Measurements from ENCODE around the gene CAMTA1. TPM values are rescaled to one million over a fixed set of nuclear protein-coding genes. Genes with fewer than 3 reads are reported as not detected.

Gene CAMTA1
- total RNA-seq, 1 donor from 2014 or later = 109 TPM

GRCh38 chr1:6898974-6899539 lies 113.8 kb downstream of the CAMTA1 start:
- peaks cover 5% of the 10 kb centered on the region for H3K4me1 Mint-ChIP-seq
- H3K27ac Mint-ChIP-seq (ENCODE audit: unreplicated experiment) = no peak overlapping the region
- H3K9me3 Mint-ChIP-seq = no peaks in the 10 kb centered on the region
- no peak overlapping the region for H3K4me3 Mint-ChIP-seq
- DNase-seq (ENCODE audit: low read depth, low spot score) = no peak
- peaks cover 2% of the 10 kb centered on the region for H3K36me3 Mint-ChIP-seq (ENCODE audit: low read depth)
- no peaks in the 10 kb centered on the region for H3K27me3 Mint-ChIP-seq (ENCODE audit: low read depth)
- no peak for TF ChIP-seq CTCF (conservative IDR thresholded peaks at IDR 0.05)

- no peak for DNase-seq (ENCODE audit: low read depth, low spot score)
- TF ChIP-seq CTCF (conservative IDR thresholded peaks at IDR 0.05) = no peak
- H3K4me3 Mint-ChIP-seq = no peak overlapping the region
- no peaks in the 10 kb centered on the region for H3K27me3 Mint-ChIP-seq (ENCODE audit: low read depth)
- H3K4me1 Mint-ChIP-seq = peaks cover 5% of the 10 kb centered on the region
- H3K36me3 Mint-ChIP-seq (ENCODE audit: low read depth) = peaks cover 2% of the 10 kb centered on the region
- H3K27ac Mint-ChIP-seq (ENCODE audit: unreplicated experiment) = no peak overlapping the region
- H3K9me3 Mint-ChIP-seq = no peaks in the 10 kb centered on the region
Measured at GRCh38 chr1:6899621-6900020, 114.4 kb downstream of the CAMTA1 start.

DNA sequence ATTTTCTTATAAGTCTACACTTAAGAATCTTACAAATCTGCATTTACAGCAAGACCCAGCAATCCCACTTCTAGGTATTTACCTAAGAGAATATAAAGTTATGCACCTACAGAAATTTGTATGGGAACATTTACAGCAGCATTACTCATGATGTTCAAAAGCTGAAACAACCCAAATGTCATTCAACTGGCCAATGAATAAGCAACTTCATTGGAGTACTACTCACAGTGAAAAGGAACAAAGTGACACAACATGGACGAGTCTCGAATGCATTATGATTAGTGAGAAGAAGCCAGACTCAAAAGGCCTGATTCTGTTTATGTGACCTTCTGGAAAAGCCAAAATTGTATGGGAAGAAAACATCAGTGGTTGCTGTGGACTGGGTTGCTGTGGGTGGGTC lies 116.9 kb downstream of the CAMTA1 start:
- Mint-ChIP-seq H3K27me3 (ENCODE audit: low read depth) (no peaks in the 10 kb centered on the region), H3K4me1 (peaks cover 16% of the 10 kb centered on the region), H3K27ac (ENCODE audit: unreplicated experiment) (no peak overlapping the region), H3K36me3 (ENCODE audit: low read depth) (peaks cover 6% of the 10 kb centered on the region), H3K9me3 (no peaks in the 10 kb centered on the region), H3K4me3 (no peak overlapping the region)
- TF ChIP-seq CTCF (conservative IDR thresholded peaks at IDR 0.05) = no peak
- DNase-seq (ENCODE audit: low read depth, low spot score) = no peak

- no peak for DNase-seq (ENCODE audit: low read depth, low spot score)
- H3K36me3 Mint-ChIP-seq (ENCODE audit: low read depth) = peaks cover 6% of the 10 kb centered on the region
- H3K4me3 Mint-ChIP-seq = no peak overlapping the region
- H3K27me3 Mint-ChIP-seq (ENCODE audit: low read depth) = no peaks in the 10 kb centered on the region
- H3K9me3 Mint-ChIP-seq = no peaks in the 10 kb centered on the region
- TF ChIP-seq CTCF (conservative IDR thresholded peaks at IDR 0.05) = no peak
- peak overlapping the region; percentile 61 for H3K27ac Mint-ChIP-seq (ENCODE audit: unreplicated experiment)
- H3K4me1 Mint-ChIP-seq = peaks cover 25% of the 10 kb centered on the region
Measured at GRCh38 chr1:6904476-6905170, 119.4 kb downstream of the CAMTA1 start.

DNA sequence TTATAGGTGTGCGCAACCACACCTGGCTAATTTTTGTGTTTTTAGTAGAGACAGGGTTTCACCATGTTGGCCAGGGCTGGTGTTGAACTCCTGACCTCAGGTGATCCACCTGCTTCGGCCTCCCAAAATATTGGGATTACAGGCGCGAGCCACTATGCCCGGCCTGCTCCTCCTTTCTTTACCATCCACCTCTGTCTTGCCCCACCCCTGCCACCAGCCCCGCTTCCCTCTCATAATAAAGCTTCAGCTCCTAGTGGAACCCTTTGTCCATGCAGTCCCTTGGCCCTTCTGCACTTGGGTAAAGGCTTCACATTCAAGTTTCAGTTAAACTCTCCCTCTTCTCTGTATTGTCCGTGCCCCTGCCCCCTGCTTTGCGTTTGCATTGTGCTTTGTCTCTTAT lies 120.1 kb downstream of the CAMTA1 start:
- no peaks in the 10 kb centered on the region for H3K9me3 Mint-ChIP-seq
- DNase-seq (ENCODE audit: low read depth, low spot score) = no peak

More for the DNA sequence above, 120.1 kb downstream of the CAMTA1 start:
- Mint-ChIP-seq H3K4me1 (peaks cover 28% of the 10 kb centered on the region), H3K27ac (ENCODE audit: unreplicated experiment) (no peak overlapping the region), H3K36me3 (ENCODE audit: low read depth) (peaks cover 6% of the 10 kb centered on the region), H3K27me3 (ENCODE audit: low read depth) (no peaks in the 10 kb centered on the region), H3K4me3 (no peak overlapping the region)
- no peak for TF ChIP-seq CTCF (conservative IDR thresholded peaks at IDR 0.05)

All from neural crest cell (in vitro differentiated cells).